ENCODE results near the gene TACC3.
"Not testable (repeated sequence)": the region's sequence is repeated elsewhere in the genome, so short reads cannot be mapped to it uniquely, and the experiment has no call there.

Gene TACC3

DNA sequence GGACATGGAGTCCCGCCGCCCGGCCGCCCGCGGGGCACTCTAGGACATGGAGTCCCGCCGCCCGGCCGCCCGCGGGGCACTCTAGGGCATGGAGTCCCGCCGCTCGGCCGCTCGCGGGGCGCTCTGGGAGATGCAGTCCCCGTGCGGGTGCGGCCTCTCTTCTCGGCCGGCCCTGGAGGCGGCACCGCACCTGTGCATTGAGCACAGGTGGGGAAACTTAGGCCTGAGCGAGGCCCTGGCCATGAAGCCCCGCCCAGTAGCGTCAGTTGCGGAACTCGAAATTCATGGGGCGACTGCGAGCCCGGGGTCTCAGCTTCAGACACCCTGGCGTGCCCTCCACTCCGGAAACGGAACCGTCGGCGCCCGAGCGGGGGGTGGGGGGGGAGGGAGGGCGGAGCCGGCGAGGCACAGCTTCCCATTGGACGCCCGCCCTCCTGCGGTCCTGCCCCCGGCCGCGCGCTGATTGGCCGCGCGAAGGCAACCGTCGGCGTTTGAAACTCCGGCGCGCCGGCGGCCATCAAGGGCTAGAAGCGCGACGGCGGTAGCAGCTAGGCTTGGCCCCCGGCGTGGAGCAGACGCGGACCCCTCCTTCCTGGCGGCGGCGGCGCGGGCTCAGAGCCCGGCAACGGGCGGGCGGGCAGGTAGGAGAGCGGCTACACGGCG lies at the start of gene TACC3, which contains the start of gene TMEM129:
TSS of gene TACC3 (plus strand) at position 519 of the 663 bp plus-strand sequence. CDS start 1,901 bp downstream, outside the sequence.
TSS of gene TMEM129 (minus strand) at position 321 of the 663 bp plus-strand sequence. CDS start 486 bp downstream, outside the sequence.
- peak; percentile 100 for DNase-seq (ENCODE audit: low spot score)

DNA sequence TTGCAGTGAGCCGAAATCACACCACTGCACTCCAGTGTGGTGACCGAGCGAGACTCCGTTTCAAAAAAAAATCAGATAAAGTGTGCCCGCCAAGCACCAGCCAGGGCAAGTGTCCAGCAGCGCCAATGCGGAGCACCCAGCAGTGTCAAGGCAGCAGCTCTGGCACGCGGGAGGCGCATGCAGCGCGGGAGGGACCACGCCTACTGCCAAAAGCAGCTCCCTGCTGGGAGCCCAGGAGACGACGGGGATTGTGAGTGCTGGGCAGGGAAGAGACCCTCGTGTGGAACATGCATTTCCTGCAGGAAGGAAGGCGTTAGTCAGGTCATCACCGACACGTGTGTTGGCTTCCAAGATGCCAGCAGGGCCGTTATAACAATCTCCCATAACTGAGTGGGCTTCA lies 47.6 kb upstream of the TACC3 start:
- no peak for DNase-seq (ENCODE audit: low spot score)

DNA sequence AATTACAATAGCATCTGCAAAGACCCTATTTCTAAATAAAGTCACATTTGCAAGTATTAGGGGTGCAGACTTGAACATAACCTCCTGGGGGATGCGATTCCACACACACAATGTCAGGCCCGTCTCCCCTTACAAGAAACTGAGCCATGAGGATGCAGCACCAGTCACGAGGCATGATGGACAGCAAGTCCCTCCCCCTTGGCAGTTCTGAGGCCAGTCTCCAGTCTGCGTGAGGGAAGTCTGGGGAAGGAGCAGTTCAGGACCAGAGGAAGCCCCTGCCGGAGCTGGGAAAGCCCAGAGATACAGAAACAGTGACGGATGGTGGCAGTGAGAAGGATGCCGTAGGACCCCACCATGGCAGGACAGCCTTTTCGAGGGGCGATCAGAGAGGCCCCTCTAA lies 46.6 kb upstream of the TACC3 start:
- no peak for DNase-seq (ENCODE audit: low spot score)

DNA sequence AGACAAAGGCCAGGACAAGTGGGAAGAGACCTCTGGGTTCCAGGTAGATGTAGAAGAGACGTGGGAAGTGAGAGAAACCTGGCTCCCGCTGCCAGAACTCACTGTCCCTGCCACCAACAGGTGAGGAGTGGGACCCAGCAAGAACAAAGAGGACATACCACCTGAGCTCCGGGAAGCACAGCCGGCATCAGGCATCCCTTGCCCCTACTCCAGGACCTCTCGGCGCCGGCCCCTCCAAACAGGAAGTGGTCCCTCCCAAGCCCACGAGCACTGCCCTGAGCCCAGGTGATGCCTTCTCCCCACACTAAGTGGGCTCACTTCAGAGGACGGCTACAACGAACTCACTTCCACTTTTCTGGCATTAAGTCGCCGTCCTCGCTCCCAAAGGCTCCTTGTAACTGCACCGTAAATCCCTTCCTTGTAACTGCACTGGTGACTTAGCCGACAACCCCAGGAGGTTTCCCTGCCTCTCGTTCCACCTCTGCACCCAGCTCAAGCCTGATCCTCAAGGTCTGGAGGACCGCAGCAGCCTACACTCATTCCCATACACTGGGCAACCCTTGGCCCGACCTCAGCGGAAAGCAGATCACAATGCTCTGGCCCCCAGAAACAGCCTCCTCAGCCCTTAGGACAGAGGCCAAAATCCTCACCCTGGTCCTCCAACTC lies 46.1 kb upstream of the TACC3 start:
- DNase-seq (ENCODE audit: low spot score): no peak

DNA sequence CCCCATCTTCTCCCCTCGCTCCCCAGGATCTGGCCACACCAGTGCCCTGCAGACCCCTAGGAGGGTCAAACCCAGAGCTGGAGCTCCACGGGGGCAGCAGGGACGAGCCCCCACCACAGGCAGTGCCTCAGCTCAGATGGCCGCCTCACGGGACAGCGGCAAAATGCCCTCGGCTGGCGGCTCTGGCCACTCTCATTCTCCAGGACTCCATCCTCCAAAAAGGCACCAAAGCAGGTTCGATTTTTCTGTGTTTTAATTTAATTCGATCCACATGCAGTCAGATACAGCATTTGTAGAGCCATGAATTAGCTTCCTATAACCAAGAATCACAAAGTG lies 45.6 kb upstream of the TACC3 start:
- no peak for DNase-seq (ENCODE audit: low spot score)

DNA sequence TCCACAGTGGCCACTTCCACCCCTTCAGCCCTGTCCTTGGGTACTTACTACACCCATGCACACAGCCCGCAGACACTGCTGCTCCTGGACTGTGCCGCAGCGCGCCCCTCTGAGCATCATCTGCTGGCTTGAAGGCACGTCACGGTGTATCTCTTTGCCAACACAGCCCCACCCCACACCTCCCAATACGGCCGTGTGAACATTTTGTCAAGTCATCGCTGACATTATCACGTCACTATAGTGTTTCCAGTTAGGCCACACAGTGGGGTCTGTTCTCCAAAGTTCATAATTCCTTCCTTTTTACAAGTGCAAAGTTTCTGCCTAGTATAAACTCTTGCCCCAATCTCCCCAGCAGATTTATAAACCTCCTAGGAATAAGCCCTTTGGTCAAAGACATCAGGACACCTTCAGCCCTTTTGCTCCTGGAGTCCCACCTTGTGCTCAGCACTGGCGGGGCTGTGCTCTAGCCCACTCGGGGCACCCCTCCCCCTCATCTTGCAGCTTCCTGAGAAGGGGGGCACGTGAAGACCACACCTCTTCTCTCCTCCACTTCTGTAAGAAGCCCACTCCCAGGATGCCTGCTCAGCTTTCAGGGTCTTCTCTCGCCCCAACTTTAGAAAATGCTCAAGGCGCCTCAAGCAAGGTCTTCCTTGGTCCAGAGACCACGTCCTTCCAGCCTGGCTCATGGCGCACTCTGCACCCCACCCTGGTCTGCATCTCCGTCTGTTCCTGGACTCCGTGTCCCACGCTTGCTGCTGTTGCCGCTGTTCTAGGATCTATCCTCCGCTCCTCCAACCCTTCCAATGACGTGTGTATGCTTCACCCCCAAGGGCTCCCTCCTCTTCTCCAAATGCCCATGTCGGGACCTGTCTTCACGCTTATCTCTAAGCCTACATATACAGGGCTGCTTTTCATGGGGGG lies 44.5 kb upstream of the TACC3 start:
- DNase-seq (ENCODE audit: low spot score): no peak

DNA sequence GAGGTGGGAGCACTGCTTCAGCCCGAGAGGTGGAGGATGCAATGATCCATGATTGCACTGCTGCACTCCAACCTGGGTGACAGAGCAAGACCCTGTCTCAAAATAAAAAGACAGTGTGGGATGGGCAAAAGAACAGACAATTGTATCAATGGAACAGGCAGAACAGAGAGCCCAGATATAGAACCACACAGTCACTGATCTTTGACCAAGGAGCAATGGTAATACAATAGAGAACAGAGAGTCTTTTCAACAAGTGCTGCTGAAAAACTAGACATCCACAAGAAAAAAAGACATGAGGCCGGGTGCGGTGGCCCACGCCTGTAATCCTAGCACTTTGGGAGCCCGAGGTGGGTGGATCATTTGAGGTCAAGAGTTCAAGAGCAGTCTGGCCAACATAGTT lies 43.1 kb upstream of the TACC3 start:
- DNase-seq (ENCODE audit: low spot score): no peak

DNA sequence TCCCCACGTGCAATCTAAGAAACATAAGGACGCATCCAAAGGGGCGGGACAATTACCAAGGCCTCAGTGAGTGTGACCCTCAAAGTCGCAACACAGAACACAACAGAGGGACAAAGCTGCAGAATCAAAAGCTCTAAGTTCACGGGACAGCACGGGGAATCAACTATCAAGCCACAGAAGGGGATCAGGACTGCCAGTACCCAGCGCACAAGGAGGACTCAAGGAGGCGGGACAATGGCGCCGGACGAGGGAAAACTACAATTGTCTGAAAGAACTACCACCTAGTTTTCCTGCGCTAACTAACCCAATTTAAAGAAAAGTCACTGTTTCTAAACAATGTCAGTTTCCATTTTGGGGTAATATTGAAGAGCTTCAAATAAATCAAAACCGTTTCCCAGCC lies 38.5 kb upstream of the TACC3 start:
- no peak for DNase-seq (ENCODE audit: low spot score)

DNA sequence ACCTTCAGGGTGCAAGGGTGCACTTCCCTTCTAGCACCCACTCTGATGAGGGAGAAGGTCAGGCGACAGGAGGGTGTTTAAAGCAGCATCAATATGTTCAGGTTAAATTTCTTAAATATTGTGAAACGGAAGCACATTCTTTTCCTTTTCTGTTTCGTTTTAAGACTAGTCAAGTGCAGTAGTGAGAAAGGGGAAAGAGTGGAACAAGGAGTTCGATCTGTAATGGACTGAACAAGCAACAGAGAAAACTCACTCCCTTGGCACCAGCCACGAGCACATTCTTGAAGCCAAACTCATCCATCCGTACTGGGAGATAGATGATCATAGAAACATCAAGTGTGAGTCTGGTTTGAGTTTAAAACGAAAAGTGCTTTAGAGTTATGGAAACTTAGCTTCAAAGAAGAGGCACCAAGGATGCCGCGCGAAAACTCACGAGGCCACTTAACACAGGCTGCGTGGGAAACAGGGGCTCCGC lies 38.0 kb upstream of the TACC3 start:
- peak; percentile 79 for DNase-seq (ENCODE audit: low spot score)

DNA sequence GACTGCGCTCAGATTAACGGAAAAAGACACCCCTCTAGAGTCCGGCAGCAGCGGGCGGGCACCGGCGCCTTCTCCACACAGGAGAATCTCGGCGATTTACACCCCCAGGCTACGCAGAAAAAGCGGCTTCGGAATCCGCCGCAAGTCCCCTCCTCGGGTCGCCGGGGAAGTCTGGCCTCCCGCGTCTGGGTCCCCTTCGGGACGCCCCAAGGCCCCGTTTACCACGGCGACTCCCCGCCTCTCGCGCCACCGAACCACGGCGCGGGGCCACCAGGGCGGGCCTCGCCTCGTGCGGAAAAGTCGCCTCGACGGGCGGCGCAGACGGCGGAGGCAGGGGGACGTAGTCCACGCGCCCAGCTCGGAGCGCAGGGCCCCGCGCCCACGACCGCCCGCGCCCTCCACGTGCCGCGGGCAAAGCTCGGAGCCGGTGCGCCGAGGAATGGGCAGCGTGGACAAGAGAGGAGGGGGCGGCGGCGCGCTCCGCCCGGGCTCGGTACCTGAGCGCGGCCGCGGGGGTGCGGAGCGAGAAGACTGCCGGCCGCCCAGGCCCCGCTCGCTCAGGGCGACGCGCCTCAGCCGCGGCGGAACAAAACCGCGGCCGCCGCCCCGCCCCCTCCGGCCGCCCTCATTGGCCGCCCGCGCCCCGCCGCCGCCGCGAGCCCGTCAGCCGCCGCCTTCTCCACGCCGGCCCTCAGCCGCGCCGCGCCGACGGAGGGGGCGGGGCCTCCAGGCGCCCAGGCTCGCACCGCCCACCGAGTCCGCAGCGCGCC lies 37.4 kb upstream of the TACC3 start, which contains the start of gene FAM53A:
TSS of gene FAM53A (minus strand) at position 578 of the 770 bp plus-strand sequence. CDS start 15,572 bp downstream, outside the sequence.
- peak; percentile 98 for DNase-seq (ENCODE audit: low spot score)

DNA sequence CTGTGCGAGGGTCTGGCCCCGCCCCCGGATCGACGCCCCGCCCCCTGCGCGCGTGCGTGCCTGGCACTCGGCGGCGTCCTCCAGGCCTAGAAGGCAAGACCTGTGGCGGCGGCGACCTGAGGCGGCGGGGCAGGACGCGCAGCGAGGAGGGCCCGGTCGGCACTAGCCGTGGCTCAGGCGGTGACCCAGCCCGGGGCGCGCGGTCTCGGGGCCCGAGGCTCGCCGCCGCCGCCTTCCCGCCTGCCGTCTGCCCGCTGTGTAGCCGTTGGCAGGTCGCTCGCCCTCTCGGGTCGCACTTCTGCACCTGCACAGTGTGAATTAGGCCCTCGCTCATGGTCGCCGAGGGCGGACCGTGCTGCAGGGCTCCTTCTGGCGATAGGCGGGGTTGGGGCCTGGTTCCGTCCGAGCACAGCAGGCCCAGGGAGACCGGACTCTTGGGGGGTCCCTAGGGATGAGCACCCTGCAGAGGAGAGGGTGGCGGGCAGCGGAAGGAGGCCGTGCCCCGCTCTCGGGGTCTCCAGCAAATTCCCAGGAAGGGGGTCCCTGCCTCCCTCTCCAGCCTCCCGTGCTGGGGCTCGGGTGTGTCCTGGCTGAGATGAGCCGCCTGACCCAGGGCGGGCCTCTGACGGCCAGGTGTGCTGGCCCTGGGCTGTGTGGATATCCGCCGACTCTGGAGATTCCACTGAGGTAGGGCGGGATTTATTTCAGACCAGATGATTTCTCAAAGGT lies 36.7 kb upstream of the TACC3 start:
- no peak for DNase-seq (ENCODE audit: low spot score)

DNA sequence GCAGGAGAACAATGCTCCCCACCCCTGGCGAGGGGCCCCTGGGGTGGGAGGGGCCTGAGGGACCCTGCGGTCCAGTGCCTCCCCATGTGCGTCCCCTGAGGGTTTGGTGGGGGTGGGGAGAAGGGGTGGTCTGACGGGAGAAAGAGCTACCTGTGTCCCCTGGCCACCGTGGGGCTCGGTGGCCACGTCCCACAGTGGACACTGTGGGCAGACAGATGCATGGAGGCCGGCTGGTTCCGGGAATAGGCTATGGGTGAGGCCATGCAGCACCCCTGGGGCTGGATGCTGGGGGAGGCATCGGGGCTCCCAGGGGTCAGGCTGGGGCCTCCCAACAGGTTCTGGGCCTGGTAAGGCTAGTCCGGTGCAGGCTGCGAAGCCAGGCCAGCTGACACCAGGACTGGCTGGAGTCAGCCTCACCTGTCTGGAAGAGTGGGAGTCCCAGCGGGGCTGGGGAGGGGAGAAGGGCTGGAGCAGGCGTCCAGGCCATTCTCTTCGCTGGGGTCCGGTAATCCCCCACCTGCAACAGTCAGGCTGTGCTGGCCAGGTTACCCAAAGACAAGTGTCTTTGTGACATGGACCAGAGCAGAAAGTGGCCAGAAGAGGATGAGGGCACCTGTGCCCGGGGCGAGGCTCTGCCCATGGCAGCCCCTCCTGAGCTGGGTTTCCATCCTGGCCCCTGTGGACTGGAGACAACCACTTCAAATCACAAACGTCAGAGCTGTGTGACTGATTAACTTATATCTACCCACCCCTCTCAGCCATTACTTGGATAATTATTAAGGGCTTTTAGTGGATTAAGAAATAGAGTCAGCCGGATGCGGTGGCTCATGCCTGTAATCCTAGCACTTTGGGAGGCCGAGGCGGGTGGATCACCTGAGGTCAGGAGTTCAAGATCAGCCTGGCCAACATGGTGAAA lies 35.8 kb upstream of the TACC3 start:
- no peak for DNase-seq (ENCODE audit: low spot score)

DNA sequence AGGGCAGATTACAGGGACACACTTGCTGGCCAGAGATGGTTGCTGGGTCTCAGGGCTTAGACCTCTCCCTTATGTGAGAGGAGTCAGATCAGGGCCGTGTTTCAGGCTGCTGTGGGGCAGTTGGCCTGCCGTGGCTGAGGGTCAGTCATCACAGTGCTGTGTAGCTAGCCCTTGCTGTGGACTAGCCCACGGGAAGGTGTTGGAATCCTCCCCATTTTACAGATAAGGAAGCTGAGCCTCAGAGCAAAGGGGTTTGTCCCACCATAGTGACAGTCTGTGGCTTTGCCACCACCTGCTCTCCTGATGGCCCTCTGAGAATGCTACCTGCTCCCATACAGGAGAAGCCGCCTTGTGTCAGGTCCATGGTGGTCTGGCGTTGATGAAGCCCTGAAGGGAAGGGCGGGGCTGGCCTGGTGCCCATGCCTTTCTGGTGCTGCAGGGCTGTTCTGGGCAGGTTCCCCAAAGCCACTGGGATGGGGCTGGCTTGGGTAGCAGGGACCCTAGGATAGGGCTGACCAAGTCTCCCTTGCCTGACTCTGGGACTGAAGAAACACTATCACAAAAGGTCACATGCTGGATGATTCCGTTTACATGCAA lies 34.8 kb upstream of the TACC3 start:
- DNase-seq (ENCODE audit: low spot score): no peak

DNA sequence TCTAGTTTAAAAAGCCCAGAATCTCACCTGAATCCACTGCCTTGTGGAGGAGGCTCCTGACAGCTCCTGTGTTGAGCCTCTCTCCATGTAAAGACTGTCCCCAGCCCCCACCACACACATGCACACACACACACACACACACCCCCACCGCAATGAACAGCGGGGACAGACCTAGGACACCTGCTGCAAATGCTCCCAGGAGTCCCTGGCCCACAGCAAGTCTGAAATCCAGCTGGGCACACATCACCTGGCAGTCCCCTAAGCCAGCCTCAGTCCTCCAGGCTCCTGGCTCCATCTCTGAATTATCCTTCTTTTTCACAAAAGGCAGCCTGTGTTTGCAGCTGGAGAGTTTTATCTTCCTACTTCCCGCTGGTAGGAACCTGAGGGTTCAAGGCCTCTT lies 30.6 kb upstream of the TACC3 start:
- no peak for DNase-seq (ENCODE audit: low spot score)

DNA sequence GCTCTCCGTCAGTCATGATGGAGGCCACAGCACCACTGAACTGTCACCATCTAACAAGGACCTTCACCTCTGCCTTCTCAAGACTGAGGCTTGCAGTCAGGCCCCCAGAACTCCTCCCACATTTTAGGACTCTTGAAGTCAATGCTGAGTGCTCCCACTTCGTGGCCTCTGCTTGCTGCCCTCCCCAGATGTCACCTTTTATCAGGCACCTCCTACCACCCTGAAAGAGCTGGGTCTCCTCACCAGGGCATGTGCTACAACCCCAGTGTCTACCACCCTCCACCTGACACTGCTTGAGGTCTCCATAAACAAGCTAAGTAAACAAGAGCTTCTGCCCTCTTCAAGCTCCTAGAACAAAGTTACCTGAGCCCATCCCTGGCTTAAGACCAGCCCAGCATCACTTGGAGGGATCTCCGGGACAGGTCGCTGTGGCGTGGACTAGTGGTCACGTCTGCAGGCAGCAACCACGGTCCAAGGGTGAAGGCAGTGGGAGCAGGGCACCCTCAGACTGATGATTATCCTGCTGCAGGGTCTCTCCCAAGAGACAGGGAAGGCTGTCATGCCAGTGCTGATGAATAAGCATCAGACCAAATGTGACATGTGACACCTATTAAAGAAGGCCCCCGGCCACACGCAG lies 29.5 kb upstream of the TACC3 start:
- DNase-seq (ENCODE audit: low spot score): no peak

DNA sequence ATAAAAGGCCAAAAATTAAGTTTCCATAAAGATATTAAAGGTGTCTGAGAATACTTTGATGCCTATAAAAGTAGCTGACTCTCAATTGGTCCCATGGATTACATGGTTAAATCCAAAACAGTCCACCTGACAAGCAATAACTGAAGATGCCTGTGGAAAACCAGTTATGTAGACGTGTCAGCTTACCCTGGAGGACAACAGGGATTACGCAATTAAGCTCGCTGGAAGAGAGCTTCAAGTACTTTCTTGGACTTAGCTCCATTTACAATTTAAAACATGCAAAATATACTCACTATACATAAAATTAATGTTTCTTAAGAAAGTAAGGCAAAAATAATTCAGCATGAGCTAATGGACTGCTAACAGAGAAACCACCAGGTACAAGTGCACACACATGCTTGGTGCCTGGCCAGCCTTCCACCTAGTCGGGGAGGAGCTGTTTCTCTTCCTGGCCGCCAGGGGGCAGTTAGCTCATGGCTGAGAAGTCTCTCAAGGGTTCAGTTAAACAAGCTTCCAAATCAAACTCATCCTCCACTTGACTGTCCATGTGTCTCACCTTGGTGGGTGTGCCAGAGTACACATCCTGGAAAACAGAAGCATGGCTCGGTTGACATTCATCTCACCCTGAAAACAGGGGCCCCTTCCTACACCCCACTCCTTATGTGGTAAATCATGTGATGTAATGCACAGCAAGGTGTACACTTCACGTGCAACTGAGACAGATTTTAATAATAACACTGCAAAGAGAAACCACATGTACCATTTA lies 28.0 kb upstream of the TACC3 start:
- peak; percentile 68 for DNase-seq (ENCODE audit: low spot score)

DNA sequence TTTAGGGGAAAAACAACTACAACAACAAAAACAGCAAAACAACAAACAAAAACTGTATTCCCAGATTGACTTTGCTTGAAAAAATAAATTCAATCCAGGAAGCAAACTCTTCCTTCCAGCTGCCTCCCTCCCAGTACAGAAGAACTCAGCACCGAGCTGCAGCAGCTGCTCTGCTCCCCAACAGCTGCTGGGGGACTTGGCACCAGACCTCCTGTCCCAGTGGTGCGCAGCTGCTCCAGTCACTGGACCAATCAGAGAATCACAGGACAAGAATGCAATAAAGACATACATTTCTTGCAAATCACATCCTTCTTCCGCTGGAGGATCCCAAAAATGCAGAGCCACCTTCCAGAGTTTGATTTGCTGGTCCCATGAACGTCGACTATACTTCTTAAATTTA lies 25.4 kb upstream of the TACC3 start:
- no peak for DNase-seq (ENCODE audit: low spot score)

DNA sequence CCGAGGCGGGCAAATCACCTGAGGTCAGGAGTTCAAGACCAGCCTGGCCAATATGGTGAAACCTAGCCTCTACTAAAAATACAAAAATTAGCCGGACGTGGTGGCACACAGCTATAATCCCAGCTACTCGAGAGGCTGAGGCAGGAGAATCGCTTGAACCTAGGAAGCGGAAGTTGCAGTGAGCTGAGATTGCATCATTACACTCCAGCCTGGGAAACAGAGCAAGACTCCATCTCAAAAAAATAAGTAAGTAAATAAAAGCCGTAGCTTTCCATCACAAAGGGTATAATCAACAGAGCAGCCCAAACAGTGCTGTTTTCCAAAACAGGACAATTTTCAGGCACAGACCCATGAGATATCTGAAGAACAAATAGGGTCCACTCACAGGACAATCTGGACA lies 19.6 kb upstream of the TACC3 start:
- DNase-seq (ENCODE audit: low spot score): not testable (repeated sequence)

Data from AG08396 (cell line).